Upper lobe of left lung (tissue), 4 donors: ENCODE data around the gene SPDYE16.
"Not testable (repeated sequence)": the region's sequence is repeated elsewhere in the genome, so short reads cannot be mapped to it uniquely, and the experiment has no call there.

Source experiments
- CTCF ChIP-seq, 6 experiments: fragments of 450-650 bp in 4 of 6; fragments of 200-600 bp in 2 of 6; sonication (generic) in 2 of 6; IDR thresholded peaks; one replicate each; pipeline ENCODE4 v1.5.1; 2016 to 2019; ENCODE audit warnings: antibody characterized with exemption in 6 of 6
- EP300 ChIP-seq, 4 donors: sonication (generic); formaldehyde crosslinking; IDR thresholded peaks; one replicate each; pipeline ENCODE4 v1.5.1; 2017; ENCODE audit warnings: antibody characterized with exemption in 4 of 4, control low read depth in 2 of 4
- POLR2A ChIP-seq, 4 donors: fragments of 450-650 bp; IDR thresholded peaks; one replicate each; pipeline ENCODE4 v1.5.1; 2016 to 2017; ENCODE audit warnings: antibody characterized with exemption in 4 of 4, mild to moderate bottlenecking in 2 of 4
- POLR2AphosphoS5 ChIP-seq, 2 donors: sonication (generic); formaldehyde crosslinking; IDR thresholded peaks; one replicate each; pipeline ENCODE4 v1.5.1; 2017; ENCODE audit warnings: antibody characterized with exemption in 2 of 2

GRCh38 chr7:76586585-76587315 is 43.7 kb upstream of the SPDYE16 start:
- TF ChIP-seq POLR2A, POLR2AphosphoS5, CTCF, EP300 (IDR thresholded peaks at IDR 0.05): not testable (repeated sequence)
